GM12872 (cell line): ENCODE data around the gene CHPF.

Experiments
- TF ChIP-seq, protein P1 (sequence below): IDR thresholded peaks from 3 replicates; pipeline ENCODE4 v1.5.1; 2011; ENCODE audit warnings: low read depth, mild to moderate bottlenecking, low read length, moderate library complexity; ENCODE audit not compliant: insufficient read depth

CHPF gene

DNA sequence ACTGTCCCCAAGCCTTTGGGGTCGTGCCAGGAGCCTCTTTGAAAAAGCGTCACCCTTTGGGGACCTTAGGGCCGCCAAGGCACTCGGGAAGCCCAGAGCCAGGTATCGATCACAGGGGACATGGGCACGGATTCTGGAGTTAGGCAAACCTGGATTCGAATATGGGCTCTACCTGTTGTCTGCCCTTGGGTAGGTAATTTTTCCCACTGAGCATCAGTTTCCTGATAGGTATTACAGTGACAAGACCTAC is 9.5 kb upstream of the CHPF start:
- TF ChIP-seq, protein P1, sequence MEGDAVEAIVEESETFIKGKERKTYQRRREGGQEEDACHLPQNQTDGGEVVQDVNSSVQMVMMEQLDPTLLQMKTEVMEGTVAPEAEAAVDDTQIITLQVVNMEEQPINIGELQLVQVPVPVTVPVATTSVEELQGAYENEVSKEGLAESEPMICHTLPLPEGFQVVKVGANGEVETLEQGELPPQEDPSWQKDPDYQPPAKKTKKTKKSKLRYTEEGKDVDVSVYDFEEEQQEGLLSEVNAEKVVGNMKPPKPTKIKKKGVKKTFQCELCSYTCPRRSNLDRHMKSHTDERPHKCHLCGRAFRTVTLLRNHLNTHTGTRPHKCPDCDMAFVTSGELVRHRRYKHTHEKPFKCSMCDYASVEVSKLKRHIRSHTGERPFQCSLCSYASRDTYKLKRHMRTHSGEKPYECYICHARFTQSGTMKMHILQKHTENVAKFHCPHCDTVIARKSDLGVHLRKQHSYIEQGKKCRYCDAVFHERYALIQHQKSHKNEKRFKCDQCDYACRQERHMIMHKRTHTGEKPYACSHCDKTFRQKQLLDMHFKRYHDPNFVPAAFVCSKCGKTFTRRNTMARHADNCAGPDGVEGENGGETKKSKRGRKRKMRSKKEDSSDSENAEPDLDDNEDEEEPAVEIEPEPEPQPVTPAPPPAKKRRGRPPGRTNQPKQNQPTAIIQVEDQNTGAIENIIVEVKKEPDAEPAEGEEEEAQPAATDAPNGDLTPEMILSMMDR = no peak

DNA sequence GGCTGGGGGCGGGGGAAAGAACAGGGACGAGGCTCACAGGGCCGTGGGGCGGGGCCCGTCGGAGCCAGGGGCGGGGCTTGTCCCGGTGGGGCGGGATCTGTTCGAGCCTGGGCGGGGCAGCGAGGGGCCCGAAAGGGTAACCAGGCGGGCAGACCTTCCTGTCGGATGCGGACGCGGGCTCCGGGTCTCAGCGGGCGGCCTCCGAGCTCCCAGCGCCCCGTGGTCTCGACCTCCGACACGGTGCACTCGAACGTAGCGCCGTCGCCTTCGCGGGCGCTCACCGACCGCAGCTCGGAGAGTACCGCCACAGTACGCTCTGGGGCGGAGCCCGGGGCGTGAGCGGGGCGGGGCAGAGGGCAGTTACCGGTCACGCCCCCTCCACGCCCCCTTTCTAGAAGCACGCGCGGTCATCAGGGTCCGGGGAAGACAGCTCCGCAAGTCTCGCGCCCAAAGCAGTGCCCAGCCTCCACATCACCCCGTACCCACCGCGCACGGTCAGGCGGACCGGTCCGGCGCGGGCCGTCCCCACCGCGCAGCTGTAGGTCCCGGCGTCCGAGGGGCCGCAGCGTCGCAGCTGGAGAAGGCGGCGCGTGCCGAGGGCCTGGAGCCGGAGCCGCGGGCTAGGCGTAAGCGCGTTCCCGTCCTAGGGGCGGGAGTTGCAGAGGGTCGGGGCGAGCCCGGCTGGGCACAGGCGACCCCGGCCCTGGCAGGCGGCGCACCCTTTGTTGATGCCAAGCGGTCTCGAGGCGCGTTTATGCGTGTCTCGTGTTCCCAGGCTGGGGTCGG is 9.0 kb upstream of the CHPF start:
- TF ChIP-seq, protein P1 = no peak

DNA sequence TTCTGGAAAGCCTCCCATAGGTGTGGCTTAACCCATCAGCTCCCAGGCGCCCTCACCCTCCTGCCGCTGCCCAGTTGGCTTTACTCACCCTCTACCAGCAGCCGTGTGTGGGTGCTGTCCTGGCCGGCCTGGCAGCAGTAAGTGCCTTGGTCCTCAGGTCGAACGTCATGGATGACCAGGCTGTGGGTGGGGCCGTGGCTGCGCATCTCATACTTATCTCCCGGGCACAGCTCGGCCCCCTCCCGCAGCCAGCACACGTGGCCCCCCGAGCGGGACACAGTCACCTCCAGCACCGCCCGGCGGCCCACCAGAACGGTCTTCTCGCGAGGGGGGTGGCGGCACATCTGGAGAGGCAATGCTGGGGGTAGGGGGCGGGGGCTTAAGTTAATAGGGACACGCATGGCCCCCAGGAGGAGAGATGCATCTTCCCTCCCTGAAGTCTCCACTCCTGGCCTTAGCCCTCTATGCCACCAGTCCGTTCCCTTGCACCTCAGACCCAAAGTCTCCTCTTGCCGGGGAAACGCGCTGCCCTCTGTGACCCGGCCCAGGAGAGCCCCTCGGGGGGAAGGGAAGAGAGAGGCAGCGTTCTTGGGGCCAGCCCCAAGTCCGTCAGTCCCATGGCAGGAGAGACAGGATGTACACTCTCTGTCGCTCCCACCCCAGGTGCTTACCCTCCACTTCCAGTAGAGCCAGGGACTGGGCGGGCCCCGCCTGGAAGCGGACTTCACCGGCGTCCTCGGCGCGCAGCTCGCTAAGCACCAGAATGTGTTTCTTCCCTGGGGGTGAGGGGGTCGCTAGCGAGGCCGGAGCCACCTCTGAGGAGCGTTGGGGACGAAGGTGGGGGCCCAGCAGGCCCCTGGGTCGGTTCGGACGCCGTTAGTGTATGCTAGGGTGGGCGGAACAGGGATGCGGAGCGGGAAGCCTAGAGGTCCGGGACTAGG is 8.1 kb upstream of the CHPF start:
- TF ChIP-seq, protein P1 = no peak

DNA sequence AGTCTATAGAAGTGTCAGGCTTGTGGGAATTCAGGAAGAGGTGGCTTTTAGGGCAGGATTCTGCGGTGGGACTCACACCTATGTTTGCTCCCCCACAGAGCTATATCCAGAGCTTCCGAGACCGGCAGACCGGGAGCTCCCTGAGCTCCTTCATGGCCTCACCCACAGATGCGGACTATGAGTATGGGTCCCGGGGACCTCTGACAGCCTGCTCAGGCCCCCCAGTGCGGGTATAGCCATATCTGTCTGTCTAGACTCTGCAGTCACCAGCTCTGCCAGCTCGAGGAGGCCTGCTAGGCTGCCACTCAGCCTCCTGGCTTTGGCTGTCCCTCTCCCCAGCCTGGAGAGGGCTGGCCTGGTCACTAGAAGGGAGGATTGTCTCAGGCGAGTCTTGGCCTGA is 6.0 kb upstream of the CHPF start:
- TF ChIP-seq, protein P1 = no peak

DNA sequence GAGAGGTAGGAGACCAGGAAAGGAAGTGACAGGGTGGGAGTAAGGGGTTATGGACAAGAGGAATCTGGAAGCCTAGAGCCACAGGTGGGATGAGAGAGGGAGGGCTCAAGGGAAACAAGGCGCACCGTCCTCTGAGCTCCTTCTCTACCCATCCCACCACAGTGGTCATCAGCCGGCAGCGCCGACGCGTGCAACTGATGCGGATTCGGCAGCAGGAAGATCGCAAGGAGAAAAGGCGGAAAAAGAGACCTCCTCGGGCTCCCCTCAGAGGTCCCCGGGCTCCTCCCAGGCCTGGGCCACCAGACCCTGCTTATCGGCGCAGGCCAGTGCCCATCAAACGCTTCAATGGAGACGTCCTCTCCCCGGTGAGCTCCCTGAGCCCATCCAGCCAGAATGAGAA is 5.4 kb upstream of the CHPF start:
- TF ChIP-seq, protein P1 = no peak

DNA sequence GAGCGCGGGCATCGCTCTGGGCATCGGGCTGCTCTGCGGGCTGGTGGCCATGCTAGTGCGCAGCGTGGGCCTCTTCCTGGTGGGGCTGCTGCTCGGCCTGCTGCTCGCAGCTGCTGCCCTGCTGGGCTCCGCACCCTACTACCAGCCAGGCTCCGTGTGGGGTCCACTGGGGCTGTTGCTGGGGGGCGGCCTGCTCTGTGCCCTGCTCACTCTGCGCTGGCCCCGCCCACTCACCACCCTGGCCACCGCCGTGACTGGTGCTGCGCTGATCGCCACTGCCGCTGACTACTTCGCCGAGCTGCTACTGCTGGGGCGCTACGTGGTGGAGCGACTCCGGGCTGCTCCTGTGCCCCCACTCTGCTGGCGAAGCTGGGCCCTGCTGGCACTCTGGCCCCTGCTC is 4.0 kb upstream of the CHPF start:
- TF ChIP-seq, protein P1 = no peak

DNA sequence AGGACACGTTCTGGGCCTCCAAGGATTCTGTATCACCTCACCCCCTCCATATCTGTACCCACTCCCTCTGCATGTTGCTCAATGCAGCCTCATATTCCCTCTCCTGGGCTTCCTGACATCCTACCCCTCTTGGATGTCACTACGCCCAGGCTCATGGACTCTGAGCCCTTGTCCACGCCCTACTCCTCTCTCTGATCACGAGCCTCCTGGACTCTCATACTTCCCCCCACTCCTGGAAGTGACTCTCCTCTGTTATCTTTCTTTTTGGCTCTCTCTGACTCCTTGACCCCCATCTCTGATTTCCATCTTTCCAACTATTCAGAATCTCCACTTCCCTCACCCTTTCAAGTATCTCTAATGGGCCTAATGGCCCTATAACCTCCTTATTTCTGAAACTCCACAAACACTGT is 2.3 kb upstream of the CHPF start:
- TF ChIP-seq, protein P1 = no peak
